GM19395 (cell line): ENCODE measurements around the gene WNK2.
"Not testable (repeated sequence)": the region's sequence is repeated elsewhere in the genome, so short reads cannot be mapped to it uniquely, and the experiment has no call there.

Source experiments
- ATAC-seq: cut with Tn5 transposase; IDR thresholded peaks from one replicate; pipeline ENCODE4 v1.9.1; 2021; ENCODE audit warnings: mild to moderate bottlenecking, moderate library complexity; ENCODE audit not compliant: unreplicated experiment

The WNK2 gene

DNA sequence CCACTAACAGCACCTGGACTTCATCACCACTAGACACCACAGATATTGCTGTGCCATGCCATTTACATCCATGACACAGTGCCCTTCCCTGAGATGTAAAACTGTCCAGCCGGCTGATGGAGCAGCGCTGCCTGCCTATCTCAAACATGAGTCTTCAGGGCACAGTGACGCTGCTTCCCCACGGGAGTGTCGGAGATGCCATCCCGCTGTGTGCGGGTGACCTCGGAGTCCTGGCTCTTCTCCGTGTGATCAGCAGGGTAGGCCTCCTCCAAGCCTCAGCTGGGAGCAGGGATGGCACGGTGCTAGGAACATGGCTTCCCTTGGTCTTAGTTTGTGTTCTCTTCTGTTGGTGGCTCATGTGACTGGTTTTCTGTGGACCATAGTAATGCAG is 137.3 kb downstream of the WNK2 start:
- no peak for ATAC-seq

DNA sequence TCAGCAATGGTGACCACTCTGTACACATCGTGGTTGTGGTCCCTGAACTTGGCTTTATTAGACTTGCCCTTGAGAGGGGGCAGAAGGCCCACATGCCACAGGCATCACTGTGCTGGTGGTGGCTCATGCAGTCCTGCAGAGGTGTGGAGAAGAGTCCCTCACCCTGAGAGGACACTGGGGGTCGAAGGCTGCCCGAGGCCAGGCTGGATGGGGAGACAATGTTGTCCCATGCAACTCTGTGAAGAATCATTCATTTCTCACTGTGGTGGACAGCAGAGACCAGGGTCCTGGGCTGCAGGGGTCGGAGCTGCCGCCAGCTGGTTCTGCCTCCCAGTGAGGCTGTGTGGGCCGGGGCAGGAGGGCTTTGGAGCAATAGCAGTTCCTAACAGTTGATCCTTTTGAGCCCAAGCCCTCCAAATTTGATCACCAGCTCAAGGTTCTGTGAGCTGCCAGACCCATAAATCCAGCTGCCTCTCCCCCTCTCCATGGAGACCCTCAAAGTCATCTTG is 139.6 kb downstream of the WNK2 start:
- ATAC-seq, result not testable (repeated sequence)

DNA sequence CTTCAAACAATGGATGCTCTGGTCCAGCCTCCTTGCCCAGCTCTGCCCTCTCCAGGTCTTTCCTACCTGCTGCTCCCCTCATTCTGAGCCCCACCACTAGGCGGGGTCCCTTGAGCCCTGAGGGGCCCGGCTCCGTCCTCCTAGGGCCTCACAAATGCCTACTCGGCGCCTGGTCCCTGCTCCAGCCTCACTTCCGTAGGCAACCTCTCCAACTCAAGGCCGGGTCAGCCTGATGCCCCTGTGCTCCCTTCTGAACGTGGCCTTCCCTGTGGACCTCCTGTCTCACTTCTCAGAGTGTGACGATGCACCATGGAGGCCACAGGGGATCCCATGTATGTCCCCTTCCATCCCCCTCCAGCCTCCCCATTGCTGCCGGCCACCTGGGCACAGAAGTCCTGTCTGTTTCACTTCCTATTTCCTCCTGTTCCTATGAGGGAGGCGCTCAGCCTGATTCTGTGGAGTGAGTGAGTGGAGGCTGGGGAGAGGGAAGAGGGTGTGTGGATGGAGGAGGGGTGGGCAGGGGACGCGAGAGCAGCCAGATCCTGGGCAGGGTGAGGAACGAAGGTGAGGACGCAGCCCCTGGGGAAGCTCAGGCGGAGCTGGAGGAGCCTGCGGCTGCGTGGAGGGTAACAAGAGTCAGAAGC is 140.4 kb downstream of the WNK2 start:
- ATAC-seq, result no peak

- no peak for ATAC-seq
These were observed 141.5 kb downstream of the WNK2 start for GRCh38 chr9:93325307-93326035.

DNA sequence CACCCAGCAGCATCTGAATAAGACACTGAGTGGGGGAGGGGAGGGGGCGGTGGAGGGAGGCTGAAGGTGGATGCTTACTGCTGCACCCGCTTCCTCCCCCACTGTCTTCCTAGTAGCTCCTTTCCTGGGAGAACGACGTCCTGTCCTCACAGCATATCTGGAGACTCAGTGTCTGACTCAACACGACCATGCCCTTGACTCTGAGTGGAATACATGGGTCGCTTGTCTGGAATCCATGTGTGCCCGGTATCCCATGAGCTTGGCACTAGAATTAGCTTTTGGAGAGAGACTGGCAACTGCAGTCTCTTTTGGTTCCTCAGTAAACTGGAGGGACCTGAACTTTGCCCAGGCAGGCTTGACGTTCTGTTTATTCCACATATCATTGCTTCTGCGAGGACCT is 142.1 kb downstream of the WNK2 start:
- ATAC-seq, result no peak

DNA sequence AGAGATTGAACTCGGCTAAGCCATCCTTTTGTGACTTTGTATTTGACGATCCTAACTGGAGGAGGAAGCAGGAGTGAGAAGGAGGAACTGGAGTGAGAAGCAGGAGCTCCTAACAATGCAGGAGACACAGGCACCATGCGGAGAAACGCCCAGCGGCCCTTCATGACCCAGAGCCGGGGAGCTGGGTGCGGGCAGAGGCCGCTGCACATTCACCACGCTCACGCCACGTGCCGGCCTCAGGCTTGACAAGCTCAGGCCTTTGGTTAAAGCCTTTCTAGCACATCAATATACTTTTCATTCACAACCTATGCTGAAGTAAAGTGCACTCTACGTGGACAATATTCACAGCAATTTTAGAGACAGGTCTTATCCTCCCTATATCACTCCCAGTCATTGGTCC is 142.7 kb downstream of the WNK2 start:
- ATAC-seq, result no peak

DNA sequence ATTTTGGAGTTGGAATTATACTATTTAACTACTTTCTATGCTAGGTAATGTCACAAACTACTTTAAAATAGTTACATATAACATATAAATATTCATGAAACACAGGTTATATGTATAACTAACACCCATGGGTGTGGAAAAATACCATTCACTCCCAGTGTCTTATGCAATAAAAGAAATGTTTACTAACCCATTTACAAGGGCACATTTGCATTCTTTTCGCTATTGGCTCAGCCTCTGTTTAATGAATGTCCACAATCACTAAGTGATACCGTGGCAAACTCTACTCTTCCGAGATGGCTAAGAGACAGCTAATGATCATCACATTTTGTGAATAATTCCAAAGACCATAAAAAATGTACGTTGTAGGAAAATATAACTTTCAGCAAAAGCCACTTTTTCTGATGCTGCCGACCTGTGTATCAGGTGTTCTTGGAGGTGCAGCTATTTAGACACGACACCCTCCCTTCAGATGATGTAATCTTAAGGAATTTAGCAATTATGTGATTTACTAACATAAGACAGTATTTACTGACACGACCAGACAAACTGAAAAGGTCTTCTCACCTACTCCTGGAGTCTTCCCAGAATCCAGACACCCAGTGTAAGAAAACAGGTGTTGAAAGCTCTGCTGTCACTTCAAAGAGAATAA is 145.8 kb downstream of the WNK2 start:
- ATAC-seq, result no peak

DNA sequence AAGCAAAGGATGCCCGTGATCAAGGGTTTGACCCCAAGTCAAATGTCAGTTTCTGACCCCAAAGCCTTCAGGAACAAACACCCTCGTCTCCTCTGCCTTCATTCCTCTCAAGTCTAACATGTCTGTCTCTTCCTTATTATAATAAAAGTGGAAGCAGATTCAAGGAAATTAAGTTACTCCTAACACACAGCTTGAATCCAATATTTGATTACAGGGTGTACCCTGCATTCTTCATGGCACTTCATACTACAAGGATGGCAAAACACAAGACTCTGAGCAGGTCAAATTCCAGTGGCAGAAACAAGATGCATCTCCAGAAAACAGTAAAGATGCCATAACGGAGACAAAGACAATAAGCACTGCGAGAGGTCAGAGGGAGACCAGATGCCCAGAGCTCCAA is 148.4 kb downstream of the WNK2 start:
- no peak for ATAC-seq

DNA sequence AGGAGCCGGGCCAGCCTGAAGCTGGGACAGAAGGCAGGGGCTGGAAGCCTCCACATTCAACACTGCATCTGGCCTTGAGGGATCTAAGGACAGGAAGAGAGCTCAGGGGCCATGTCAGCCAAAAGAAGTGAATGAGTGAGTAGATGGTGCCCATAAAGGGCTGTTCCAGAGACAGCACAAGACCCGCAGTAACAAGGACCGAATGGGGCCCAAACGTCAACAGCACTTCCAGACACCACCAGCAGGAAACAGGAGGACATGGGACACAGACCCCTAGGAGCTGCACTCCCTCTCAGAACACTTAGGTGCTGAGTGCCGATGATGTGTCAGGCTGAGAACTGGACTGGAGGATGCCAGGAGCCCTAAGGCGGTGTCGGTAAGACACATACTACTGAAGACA is 152.8 kb downstream of the WNK2 start:
- ATAC-seq, result no peak

DNA sequence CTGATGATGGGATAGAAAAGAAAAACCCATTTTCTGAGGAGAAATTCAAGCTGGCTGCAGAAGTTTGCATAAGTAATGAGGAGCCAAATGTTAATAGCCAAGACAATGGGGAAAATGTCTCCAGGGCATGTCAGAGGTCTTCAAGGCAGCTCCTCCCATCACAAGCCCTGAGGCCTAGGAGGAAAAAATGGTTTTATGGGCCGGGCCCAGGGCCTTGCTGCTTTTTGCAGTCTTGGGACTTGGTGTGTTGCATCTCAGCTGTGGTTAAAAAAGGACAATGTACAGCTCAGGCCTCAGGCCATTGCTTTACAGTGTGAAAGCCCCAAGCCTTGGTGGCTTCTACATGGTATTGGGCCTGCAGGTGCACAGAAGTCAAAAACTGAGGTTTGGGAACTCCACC is 154.3 kb downstream of the WNK2 start:
- ATAC-seq, result not testable (repeated sequence)

- ATAC-seq, result no peak
These were observed 156.2 kb downstream of the WNK2 start for GRCh38 chr9:93340091-93340490.

DNA sequence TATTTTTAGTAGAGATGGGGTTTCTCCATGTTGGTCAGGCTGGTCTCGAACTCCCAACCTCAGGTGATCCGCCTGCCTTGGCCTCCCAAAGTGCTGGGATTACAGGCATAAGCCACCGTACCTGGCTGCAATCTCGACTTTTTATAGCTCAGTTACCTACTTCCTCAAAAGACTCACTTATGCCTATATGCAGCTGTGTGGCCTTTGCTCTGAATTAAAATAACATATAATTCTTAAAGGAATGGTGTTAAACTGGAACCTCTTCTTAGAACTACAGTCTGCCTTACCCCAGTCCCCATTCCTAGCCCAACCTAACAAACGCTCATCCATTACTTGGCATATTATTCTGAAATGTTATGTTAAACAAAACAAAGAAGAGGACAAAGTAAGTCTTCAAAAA is 157.9 kb downstream of the WNK2 start:
- ATAC-seq, result not testable (repeated sequence)

DNA sequence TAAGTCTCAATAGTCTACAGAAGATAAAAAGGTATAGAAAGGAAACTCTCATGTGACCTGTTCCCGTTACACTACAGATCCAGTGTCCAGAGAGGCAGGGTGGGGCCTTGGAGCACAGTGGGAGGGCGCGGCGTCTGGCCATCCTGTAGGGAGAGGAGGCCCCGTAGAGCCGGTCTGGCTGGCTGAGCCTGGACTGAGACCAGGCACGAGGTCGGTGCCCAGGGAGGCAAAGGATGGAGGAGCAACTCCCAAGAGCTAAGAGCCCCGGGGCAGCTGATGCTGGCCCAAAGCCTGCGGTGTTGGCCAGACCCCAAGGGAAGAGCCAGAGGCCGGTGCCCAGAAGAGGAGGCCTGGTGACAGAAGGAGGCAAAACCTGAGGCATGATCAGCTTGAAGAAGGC is 158.5 kb downstream of the WNK2 start:
- not testable (repeated sequence) for ATAC-seq

- no peak for ATAC-seq
These were observed 159.7 kb downstream of the WNK2 start for GRCh38 chr9:93343663-93344062.

- ATAC-seq, result no peak
These were observed 161.8 kb downstream of the WNK2 start for GRCh38 chr9:93345643-93346230.

DNA sequence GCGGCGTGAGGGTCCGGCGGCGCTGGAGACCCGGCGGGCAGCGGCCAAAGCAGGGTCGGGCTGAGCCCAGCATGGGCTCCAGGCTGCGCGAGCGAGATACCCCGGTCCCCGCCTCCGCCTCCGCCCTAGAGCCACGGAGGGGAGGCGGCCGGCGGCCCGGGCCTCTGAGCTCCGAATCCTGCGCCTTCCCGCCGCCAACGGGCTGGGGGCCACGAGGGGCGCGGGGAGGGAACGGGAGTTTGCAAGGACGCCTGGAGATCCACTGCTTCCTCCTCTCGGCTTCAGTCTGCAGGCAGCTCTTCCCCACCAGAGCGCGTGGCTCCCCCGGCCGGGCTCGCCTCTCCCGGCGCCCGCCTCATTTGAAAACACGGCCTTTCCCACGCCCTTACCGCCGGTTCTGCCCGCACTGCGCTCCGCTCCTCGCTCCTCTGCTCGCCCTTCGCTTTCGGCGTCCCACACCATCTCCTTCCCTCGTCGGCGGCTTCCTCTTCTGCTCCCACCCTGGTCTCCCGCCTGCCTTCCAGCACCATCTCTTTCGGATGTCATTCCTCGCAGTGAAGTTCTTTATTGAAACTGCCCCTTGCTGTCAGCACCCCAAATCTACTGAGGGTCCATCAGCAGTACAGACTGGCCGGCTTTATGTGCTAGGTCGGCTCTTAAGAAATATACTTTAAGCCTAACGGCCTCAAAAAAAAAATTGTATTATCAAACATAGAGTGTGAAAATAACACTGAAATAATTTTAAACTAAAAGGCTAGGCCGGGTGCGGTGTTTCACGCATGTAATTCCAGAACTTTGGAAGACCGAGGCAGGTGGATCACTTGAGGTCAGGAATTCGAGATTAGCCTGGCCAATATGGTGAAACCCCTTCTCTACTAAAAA is 162.5 kb downstream of the WNK2 start:
- no peak for ATAC-seq

- ATAC-seq, result not testable (repeated sequence)
These were observed 163.5 kb downstream of the WNK2 start for GRCh38 chr9:93347371-93347975.

DNA sequence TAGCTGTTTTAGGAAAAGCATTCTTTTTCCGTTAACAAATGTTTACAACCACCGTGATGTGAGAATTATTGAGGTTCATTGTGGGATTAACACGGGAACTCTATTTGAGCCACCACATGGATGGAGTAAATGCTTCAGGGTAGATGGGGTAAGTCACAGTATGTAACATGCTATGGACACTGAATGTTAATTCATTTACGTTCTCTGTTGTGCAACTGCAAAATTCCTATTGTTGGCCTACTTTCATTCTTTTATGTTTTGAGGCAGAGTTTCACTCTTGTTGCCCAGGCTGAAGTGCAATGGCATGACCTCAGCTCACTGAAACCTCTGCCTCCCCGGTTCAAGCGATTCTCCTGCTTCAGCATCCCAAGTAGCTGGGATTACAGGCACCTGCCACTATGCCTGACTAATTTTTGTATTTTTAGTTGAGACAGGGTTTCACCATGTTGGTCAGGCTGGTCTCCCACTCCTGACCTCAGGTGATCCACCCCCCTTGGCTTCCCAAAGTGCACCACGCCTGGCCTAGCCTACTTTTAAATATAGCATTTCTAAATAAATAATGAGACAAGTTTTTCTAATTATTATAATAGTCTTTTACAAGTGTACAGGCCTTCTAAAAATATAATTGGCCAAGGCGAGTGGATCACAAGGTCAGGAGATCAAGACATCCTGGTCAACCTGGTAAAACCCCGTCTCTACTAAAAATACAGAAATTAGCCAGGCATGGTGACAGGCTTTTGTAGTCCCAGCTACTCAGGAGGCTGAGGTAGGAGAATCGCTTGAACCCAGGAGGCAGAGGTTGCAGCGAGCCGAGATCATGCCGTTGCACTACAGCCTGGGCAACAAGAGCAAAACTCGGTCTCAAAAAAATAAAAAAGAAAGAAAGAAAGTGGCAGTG is 169.7 kb downstream of the WNK2 start:
- ATAC-seq, result not testable (repeated sequence)

GRCh38 chr9:93354451-93354850 is 170.5 kb downstream of the WNK2 start:
- no peak for ATAC-seq
